MV-4-11 (cell line): Measurements from ENCODE around the gene FRMD3.

Experiments
- DNase-seq: peaks from one replicate; lab custom pipeline; 2025; lab: John Stamatoyannopoulos, UW

FRMD3 gene

DNA sequence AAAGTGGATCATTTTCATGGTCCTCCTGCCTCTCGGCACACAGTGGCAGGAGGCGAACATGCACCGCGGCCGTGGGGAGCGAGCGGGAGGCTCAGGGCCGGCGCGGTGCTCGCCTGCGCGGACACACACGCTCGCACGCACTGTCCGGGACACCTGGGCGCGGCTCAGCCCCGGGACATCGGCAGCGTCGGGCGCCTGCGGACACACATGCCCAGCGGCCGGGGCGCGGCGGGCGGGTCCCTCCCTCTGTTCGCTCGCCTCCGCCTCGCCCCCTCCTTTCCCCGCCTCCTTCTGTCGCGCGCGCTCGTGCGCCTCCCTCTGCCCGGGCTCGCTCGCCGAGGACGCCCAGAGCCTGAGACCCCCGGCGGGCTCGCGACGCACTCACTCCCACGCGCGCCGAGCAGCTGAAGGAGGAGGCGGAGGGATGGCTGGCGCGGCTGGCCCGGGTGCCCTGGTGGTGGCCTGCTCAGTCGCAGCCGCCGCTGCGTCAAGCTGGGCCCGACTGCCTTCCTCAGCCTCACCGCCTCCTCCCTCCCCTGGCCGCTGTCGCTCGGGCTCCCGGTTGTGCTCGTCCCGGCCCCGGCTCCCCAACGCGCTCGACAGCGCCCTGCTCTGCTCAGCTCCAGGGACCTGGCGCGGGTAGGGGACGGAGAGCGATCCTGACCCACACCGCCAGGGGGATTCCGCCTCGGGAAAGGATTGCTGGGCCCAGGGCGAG is at the start of gene FRMD3:
Gene FRMD3, minus strand, starts transcription at position 230 of the 718 bp plus-strand sequence. Its CDS starts 170 bp downstream, at position 60.
- peak; percentile 61 for DNase-seq

- DNase-seq = no peak
These were observed 46.8 kb upstream of the FRMD3 start for GRCh38 chr9:83584995-83585394.

- DNase-seq = peak; percentile 52
These were observed 45.2 kb upstream of the FRMD3 start for GRCh38 chr9:83583151-83584014.

DNA sequence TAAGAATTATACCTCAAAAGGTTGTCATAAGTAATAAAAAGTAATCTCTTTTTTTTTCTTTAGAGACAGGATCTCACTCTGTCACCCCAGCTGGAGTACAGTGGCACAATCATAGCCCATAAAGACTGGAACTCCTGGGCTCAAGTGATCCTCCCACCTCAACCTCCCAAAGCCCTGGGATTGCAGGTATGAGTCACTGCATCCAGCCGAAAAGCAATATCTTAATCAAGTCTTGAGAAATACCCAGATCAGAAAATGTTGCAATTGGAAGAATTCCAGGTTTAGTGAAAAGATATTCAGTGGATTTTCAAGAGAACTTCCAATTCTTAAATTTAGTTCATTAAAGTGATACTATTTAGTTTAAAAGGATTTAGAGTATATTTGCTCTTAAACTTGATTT is 43.8 kb upstream of the FRMD3 start:
- no peak for DNase-seq

- no peak for DNase-seq
These were observed 36.3 kb upstream of the FRMD3 start for GRCh38 chr9:83574482-83574881.

DNA sequence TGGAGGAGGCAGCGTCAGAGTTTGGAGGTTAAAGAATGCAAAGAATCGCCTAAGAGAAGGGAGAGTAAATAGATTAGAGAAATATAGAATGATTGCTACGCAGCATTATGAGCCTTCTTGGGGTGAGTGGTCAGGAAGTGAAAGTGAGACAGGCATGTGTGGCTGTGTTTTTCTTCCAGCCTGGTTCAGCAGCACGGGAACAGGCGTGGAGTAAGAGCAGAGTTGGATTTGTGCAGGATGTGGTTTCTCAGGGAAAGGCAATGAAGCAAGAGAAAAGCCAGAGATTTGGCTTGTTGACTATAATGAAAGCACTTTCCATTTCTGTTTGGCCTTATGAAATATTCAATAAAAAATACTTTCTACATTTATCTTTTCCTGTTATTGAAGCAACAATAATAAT is 34.3 kb upstream of the FRMD3 start:
- peak; percentile 93 for DNase-seq

DNA sequence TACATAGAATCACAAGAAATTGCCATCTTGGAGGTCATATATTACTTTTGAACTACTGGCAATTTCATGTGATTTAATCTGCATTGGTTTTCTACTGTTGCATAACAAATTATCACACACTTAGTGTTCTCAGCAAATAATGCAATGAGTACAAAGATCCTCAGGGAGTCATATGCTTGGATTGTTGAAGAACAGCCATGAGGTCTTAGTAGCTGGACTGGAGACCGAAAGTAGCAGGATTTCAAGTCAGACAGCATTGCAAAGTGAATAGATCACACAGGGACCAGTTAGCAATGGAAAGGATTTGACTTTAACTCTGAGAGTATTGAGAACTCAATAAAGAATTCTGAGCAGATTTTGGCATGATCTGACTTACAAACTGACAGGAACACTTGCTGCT is 32.2 kb upstream of the FRMD3 start:
- DNase-seq = no peak

DNA sequence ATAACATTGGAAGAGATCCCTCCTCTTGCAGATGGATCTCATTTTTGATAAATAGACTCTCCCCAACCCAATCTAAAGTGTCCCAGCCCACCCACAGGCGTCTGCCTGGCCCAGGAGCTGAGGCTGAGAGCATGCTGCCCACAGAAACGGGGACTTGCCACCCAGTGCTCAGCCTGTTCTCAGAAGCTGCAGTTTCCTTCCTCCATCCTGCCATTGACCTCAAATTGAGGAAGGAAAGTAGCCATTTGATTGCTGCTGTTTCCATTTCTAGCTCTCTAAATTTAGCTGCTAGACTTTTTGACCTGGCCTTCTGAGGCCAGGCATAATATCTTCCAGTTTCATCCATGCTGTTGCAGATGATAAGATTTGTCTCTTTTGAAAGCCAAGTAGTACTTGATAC is 31.1 kb upstream of the FRMD3 start:
- peak; percentile 96 for DNase-seq

- no peak for DNase-seq
These were observed 25.2 kb upstream of the FRMD3 start for GRCh38 chr9:83563360-83563759.

- no peak for DNase-seq
These were observed 22.1 kb upstream of the FRMD3 start for GRCh38 chr9:83560169-83560826.

- DNase-seq = no peak
These were observed 19.6 kb upstream of the FRMD3 start for GRCh38 chr9:83557771-83558170.

- DNase-seq = no peak
These were observed 19.1 kb upstream of the FRMD3 start for GRCh38 chr9:83557317-83557716.

DNA sequence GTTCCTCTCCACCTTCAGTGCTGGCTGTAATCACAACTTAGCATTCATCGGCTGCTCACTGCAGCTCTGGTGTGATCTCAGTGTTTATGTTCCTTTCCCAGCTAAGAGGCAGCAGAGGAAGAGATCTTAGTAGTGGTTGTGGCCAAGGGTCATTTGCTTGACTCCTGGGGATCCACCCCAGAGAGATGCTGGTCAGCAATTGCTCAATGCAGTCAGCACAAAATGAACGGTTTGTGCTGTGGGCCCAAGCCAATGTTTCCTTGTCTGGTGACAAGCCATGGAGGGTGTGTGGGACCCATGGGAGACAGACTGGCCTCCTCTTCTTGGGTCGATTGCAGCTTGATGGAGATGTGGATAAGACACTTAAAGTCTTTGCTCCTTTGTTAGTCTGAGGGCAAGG is 16.1 kb upstream of the FRMD3 start:
- no peak for DNase-seq

DNA sequence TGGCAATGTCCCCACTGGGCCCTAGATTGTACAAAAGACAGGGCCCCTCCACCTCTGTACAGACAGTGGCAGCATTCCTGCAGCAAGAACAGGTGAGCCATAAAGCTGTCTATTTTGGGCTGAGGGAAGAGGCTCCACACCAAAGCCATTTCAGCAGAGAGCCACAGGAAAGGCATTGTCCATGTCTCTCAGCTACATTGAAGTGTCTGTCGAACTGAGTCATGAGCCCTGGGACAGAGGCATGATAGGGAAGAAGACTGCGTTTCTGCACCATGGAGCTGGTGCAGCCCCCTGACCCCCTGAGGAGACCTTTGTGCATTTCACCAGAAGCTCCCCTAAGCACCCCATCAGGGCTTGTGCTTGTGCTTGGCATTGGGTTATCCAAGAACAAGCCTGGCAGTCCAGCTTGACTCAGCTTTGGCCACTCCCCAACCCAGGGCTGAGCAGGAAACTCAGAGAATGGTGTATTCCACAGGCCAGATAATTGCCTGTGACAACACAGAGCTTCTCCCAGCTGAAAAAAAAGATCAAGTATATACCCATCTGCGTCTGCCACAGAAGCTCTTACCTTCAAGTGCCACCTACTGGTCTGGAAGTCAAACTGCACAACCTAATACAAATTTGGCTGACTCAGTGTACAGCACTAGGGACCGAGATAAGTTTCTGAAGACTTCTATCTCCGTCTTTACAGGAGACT is 5.9 kb upstream of the FRMD3 start:
- peak; percentile 77 for DNase-seq

- DNase-seq = no peak
These were observed 663 bp upstream of the FRMD3 start for GRCh38 chr9:83538890-83539238.

GRCh38 chr9:83537331-83538171 is 650 bp downstream of the FRMD3 start:
- DNase-seq = no peak

GRCh38 chr9:83536332-83536731 is 1.9 kb downstream of the FRMD3 start:
- DNase-seq = no peak

- no peak for DNase-seq
These were observed 2.5 kb downstream of the FRMD3 start for GRCh38 chr9:83535736-83536135.

DNA sequence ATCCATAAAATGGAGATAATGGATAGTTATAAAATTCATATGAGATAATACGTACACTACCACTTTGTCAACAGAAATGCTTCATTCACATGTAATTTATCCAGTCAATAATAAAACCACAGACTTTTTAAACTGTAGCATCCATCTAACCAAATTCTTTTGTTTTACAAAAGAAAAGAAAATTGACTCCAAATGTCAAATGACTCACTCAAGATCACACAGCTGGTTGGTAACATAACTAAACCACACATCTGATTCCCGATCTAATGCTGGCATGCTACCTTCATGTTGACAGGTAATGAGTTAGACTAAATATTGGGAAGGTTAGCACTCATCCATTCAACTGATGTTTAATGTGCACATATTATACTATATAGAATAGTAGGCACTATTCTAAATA is 4.9 kb downstream of the FRMD3 start:
- DNase-seq = no peak

DNA sequence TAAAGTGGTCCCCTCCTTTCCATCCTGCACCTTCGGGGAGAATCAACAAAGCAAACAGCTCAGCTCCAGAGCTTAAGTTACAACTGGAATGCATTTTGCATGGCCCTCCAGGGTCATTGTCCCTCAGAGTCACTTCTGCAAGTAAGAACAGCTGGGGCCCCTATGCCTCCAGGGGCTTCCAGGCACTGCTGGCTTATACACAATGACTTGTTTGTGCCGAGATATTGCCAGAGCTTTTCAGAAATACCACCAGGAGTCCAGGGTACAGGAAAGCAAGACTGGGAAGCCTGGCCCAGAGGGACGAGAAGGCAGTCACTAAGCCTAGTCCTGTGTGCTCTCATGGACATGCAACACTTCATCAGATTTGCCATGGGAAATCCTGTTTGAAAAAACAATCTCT is 11.3 kb downstream of the FRMD3 start:
- DNase-seq = no peak

DNA sequence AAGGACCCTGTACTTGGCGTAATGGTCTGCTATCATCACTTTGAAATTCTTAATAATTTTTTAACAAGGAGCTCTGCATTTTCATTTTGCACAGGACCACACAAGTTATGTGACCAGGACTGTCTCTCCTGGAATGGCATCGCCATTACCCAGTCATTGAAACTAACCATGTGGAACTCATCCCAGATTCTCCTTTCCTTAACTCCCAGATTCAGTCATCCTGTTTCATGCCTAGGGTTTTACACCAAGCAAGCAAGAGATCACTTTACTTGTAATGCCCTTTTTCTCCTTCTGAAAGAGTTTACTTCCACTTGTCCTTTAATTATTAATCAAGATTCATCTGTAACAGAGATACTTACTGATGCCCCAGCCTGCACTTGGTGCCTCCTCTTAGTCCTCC is 12.0 kb downstream of the FRMD3 start:
- DNase-seq = no peak
